GM21447 (cell line): ENCODE measurements around the gene SBNO1.
"Not testable (repeated sequence)": the region's sequence is repeated elsewhere in the genome, so short reads cannot be mapped to it uniquely, and the experiment has no call there.

ENCODE experiments used
- ATAC-seq: cut with Tn5 transposase; IDR thresholded peaks from one replicate; pipeline ENCODE4 v1.9.1; 2021; ENCODE audit not compliant: unreplicated experiment

SBNO1 gene

GRCh38 chr12:123351349-123351748, 13.3 kb downstream of the SBNO1 start:
- ATAC-seq: no peak

- ATAC-seq: no peak
Observed at GRCh38 chr12:123346946-123347345, 17.7 kb downstream of the SBNO1 start.

- ATAC-seq: no peak
Observed at GRCh38 chr12:123344086-123344485, 20.6 kb downstream of the SBNO1 start.

GRCh38 chr12:123337070-123337469, 27.6 kb downstream of the SBNO1 start:
- ATAC-seq: no peak

- no peak for ATAC-seq
Observed at GRCh38 chr12:123336530-123336929, 28.1 kb downstream of the SBNO1 start.

GRCh38 chr12:123335490-123335889, 29.2 kb downstream of the SBNO1 start:
- ATAC-seq: no peak

- no peak for ATAC-seq
Observed at GRCh38 chr12:123329799-123330198, 34.8 kb downstream of the SBNO1 start.

- ATAC-seq: no peak
Observed at GRCh38 chr12:123319826-123320225, 44.8 kb downstream of the SBNO1 start.

- ATAC-seq: no peak
Observed at GRCh38 chr12:123319273-123319672, 45.4 kb downstream of the SBNO1 start.

GRCh38 chr12:123313046-123313445, 51.6 kb downstream of the SBNO1 start:
- ATAC-seq: not testable (repeated sequence)

- ATAC-seq: no peak
Observed at GRCh38 chr12:123306200-123306599, 58.4 kb downstream of the SBNO1 start.

- no peak for ATAC-seq
Observed at GRCh38 chr12:123305136-123305535, 59.5 kb downstream of the SBNO1 start.

- ATAC-seq: no peak
Observed at GRCh38 chr12:123293178-123293760, 71.4 kb downstream of the SBNO1 start.

- ATAC-seq: no peak
Observed at GRCh38 chr12:123289911-123290310, 74.7 kb downstream of the SBNO1 start.

- no peak for ATAC-seq
Observed at GRCh38 chr12:123288751-123289346, 75.8 kb downstream of the SBNO1 start.

- ATAC-seq: no peak
Observed at GRCh38 chr12:123286652-123287373, 77.8 kb downstream of the SBNO1 start.

- ATAC-seq: no peak
Observed at GRCh38 chr12:123284669-123285068, 80.0 kb downstream of the SBNO1 start.

- no peak for ATAC-seq
Observed at GRCh38 chr12:123283461-123283860, 81.2 kb downstream of the SBNO1 start.

- ATAC-seq: no peak
Observed at GRCh38 chr12:123282111-123282510, 82.5 kb downstream of the SBNO1 start.

- no peak for ATAC-seq
Observed at GRCh38 chr12:123280971-123281370, 83.7 kb downstream of the SBNO1 start.

- ATAC-seq: peak; percentile 92
Observed at GRCh38 chr12:123278101-123278627, 86.5 kb downstream of the SBNO1 start.

GRCh38 chr12:123273166-123273565, 91.5 kb downstream of the SBNO1 start:
- ATAC-seq: no peak
